Measurements from ENCODE around the gene ALLC. TPM values are rescaled to one million over a fixed set of nuclear protein-coding genes. Genes with fewer than 3 reads are reported as not detected.

ALLC gene
- total and polyA plus RNA-seq, 4 donors, result 0.09 to 1.4 (median 0.74) TPM

DNA sequence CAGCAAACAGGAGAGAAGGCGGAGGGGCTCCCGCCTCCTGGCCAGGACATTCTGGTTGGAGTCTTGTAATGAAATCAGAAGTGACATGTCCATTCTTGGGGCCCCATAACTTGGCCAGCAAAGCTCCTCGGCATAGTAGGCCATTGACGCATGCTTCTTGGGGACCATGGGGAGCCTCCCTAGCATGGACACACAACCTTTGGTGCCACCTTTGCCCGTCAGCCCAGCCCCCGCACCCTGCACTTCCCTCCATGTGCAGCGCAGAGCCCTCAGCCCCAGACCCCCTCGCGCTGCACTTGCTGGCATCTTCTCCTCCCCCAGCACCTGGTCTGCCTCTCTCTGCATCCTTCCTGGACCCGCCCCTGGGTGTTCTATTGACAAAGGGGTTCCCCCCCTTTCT is 68.5 kb downstream of the ALLC start:
- H3K27ac ChIP-seq (ENCODE audit: low read depth in 1 of 2, low read length in 2 of 2), result no peak overlapping the region
- no peak overlapping the region for H3K4me3 ChIP-seq (ENCODE audit: low read depth in 1 of 3, low read length in 3 of 3)
- WGBS, result 79% methylated on average over 10 of the region's 10 CpGs
- no peak overlapping the region for H3K9ac ChIP-seq (ENCODE audit: low read depth in 1 of 2, low read length in 2 of 2)
- no peaks in the 10 kb centered on the region for H3K36me3 ChIP-seq (ENCODE audit: control insufficient read depth in 4 of 4, insufficient read depth in 3 of 4, low read depth in 1 of 4, low read length in 3 of 4)
- no peaks in the 10 kb centered on the region for H3K9me3 ChIP-seq (ENCODE audit: control insufficient read depth in 4 of 4, low read length in 3 of 4)
- TF ChIP-seq, protein P1, sequence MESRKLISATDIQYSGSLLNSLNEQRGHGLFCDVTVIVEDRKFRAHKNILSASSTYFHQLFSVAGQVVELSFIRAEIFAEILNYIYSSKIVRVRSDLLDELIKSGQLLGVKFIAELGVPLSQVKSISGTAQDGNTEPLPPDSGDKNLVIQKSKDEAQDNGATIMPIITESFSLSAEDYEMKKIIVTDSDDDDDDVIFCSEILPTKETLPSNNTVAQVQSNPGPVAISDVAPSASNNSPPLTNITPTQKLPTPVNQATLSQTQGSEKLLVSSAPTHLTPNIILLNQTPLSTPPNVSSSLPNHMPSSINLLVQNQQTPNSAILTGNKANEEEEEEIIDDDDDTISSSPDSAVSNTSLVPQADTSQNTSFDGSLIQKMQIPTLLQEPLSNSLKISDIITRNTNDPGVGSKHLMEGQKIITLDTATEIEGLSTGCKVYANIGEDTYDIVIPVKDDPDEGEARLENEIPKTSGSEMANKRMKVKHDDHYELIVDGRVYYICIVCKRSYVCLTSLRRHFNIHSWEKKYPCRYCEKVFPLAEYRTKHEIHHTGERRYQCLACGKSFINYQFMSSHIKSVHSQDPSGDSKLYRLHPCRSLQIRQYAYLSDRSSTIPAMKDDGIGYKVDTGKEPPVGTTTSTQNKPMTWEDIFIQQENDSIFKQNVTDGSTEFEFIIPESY (IDR thresholded peaks at IDR 0.05), result no peak
- peaks cover 0 to 4% (median 0%) of the 10 kb centered on the region in 4 donors for H3K4me1 ChIP-seq (ENCODE audit: control insufficient read depth in 4 of 4, insufficient read depth in 4 of 4, low read length in 3 of 4)
- DNase-seq (ENCODE audit: low spot score), result no peak
- H3K27me3 ChIP-seq (ENCODE audit: control insufficient read depth in 4 of 4, insufficient read depth in 4 of 4, low read length in 3 of 4), result peaks cover 0 to 3% (median 0%) of the 10 kb centered on the region in 4 donors

GRCh38 chr2:3727397-3728045 is 69.5 kb downstream of the ALLC start:
- Histone ChIP-seq H3K27me3 (ENCODE audit: control insufficient read depth in 4 of 4, insufficient read depth in 4 of 4, low read length in 3 of 4) (peaks cover 0 to 3% (median 0%) of the 10 kb centered on the region in 4 donors), H3K4me1 (ENCODE audit: control insufficient read depth in 4 of 4, insufficient read depth in 4 of 4, low read length in 3 of 4) (peaks cover 0 to 4% (median 0%) of the 10 kb centered on the region in 4 donors), H3K4me3 (ENCODE audit: low read depth in 1 of 3, low read length in 3 of 3) (no peak overlapping the region), H3K27ac (ENCODE audit: low read depth in 1 of 2, low read length in 2 of 2) (no peak overlapping the region), H3K9ac (ENCODE audit: low read depth in 1 of 2, low read length in 2 of 2) (no peak overlapping the region), H3K9me3 (ENCODE audit: control insufficient read depth in 4 of 4, low read length in 3 of 4) (no peaks in the 10 kb centered on the region), H3K36me3 (ENCODE audit: control insufficient read depth in 4 of 4, insufficient read depth in 3 of 4, low read depth in 1 of 4, low read length in 3 of 4) (no peaks in the 10 kb centered on the region)
- whole genome bisulfite sequencing, result 47% methylated on average over 12 of the region's 12 CpGs
- DNase-seq (ENCODE audit: low spot score), result no peak
- TF ChIP-seq HNF4G (IDR thresholded peaks at IDR 0.05) (no peak), NR2F2 (IDR thresholded peaks at IDR 0.05) (no peak), CTCF (IDR thresholded peaks at IDR 0.05; ENCODE audit: low read depth, low read length, missing input control) (no peak), HNF4A (conservative IDR thresholded peaks at IDR 0.05) (no peak), FOXA2 (IDR thresholded peaks at IDR 0.05) (no peak), RAD21 (IDR thresholded peaks at IDR 0.05) (no peak), GABPA (IDR thresholded peaks at IDR 0.05 in 1 of 2, conservative IDR thresholded peaks at IDR 0.05 in 1 of 2) (no peak), SP1 (IDR thresholded peaks at IDR 0.05) (no peak), YY1 (IDR thresholded peaks at IDR 0.05) (no peak), FOXA1 (IDR thresholded peaks at IDR 0.05) (no peak), EGR1 (IDR thresholded peaks at IDR 0.05; ENCODE audit: low read depth in 2 of 2) (no peak), MAX (IDR thresholded peaks at IDR 0.05) (no peak), RXRA (IDR thresholded peaks at IDR 0.05) (no peak)
- TF ChIP-seq, protein P1 (IDR thresholded peaks at IDR 0.05), result no peak
- TF ChIP-seq, protein P2, sequence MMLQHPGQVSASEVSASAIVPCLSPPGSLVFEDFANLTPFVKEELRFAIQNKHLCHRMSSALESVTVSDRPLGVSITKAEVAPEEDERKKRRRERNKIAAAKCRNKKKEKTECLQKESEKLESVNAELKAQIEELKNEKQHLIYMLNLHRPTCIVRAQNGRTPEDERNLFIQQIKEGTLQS (IDR thresholded peaks at IDR 0.05), result no peak

Data from liver (tissue), 9 donors.